ENCODE measurements around the gene AK8. TPM values are rescaled to one million over a fixed set of nuclear protein-coding genes. Genes with fewer than 3 reads are reported as not detected.

AK8 gene
- total RNA-seq, 1 donor from 2014 or later, result 0.22 TPM

- Mint-ChIP-seq H3K4me1 (ENCODE audit: low read depth) (peaks cover 8% of the 10 kb centered on the region), H3K36me3 (ENCODE audit: low read depth) (no peaks in the 10 kb centered on the region), H3K4me3 (ENCODE audit: unreplicated experiment) (peak overlapping the region; percentile 69), H3K27me3 (ENCODE audit: low read depth) (peaks cover 4% of the 10 kb centered on the region), H3K27ac (ENCODE audit: unreplicated experiment) (no peak overlapping the region), H3K9me3 (ENCODE audit: low read depth) (no peaks in the 10 kb centered on the region)
- TF ChIP-seq CTCF (IDR thresholded peaks at IDR 0.05), result no peak
- DNase-seq (ENCODE audit: low spot score), result no peak
These were observed 643 bp downstream of the AK8 start for GRCh38 chr9:132877458-132877823.

- DNase-seq (ENCODE audit: low spot score), result no peak
- Mint-ChIP-seq H3K27ac (ENCODE audit: unreplicated experiment) (no peak overlapping the region), H3K4me1 (ENCODE audit: low read depth) (peaks cover 8% of the 10 kb centered on the region), H3K9me3 (ENCODE audit: low read depth) (no peaks in the 10 kb centered on the region), H3K36me3 (ENCODE audit: low read depth) (no peaks in the 10 kb centered on the region), H3K27me3 (ENCODE audit: low read depth) (peaks cover 4% of the 10 kb centered on the region), H3K4me3 (ENCODE audit: unreplicated experiment) (peak overlapping the region; percentile 69)
- TF ChIP-seq CTCF (IDR thresholded peaks at IDR 0.05), result no peak
These were observed 1.2 kb downstream of the AK8 start for GRCh38 chr9:132876849-132877248.

GRCh38 chr9:132875159-132875558 is 2.9 kb downstream of the AK8 start:
- H3K36me3 Mint-ChIP-seq (ENCODE audit: low read depth), result no peaks in the 10 kb centered on the region
- peaks cover 7% of the 10 kb centered on the region for H3K27me3 Mint-ChIP-seq (ENCODE audit: low read depth)
- no peak for TF ChIP-seq CTCF (IDR thresholded peaks at IDR 0.05)
- H3K27ac Mint-ChIP-seq (ENCODE audit: unreplicated experiment), result no peak overlapping the region
- H3K4me3 Mint-ChIP-seq (ENCODE audit: unreplicated experiment), result no peak overlapping the region
- DNase-seq (ENCODE audit: low spot score), result no peak
- peaks cover 8% of the 10 kb centered on the region for H3K4me1 Mint-ChIP-seq (ENCODE audit: low read depth)
- no peaks in the 10 kb centered on the region for H3K9me3 Mint-ChIP-seq (ENCODE audit: low read depth)

- DNase-seq (ENCODE audit: low spot score), result no peak
- no peak for TF ChIP-seq CTCF (IDR thresholded peaks at IDR 0.05)
- Mint-ChIP-seq H3K4me1 (ENCODE audit: low read depth) (no peaks in the 10 kb centered on the region), H3K27me3 (ENCODE audit: low read depth) (peaks cover 7% of the 10 kb centered on the region), H3K36me3 (ENCODE audit: low read depth) (no peaks in the 10 kb centered on the region), H3K27ac (ENCODE audit: unreplicated experiment) (no peak overlapping the region), H3K4me3 (ENCODE audit: unreplicated experiment) (no peak overlapping the region), H3K9me3 (ENCODE audit: low read depth) (no peaks in the 10 kb centered on the region)
These were observed 4.7 kb downstream of the AK8 start for GRCh38 chr9:132873403-132873802.

- Mint-ChIP-seq H3K36me3 (ENCODE audit: low read depth) (peaks cover 1% of the 10 kb centered on the region), H3K9me3 (ENCODE audit: low read depth) (no peaks in the 10 kb centered on the region), H3K4me1 (ENCODE audit: low read depth) (no peaks in the 10 kb centered on the region), H3K27ac (ENCODE audit: unreplicated experiment) (no peak overlapping the region), H3K4me3 (ENCODE audit: unreplicated experiment) (no peak overlapping the region), H3K27me3 (ENCODE audit: low read depth) (peaks cover 3% of the 10 kb centered on the region)
- no peak for TF ChIP-seq CTCF (IDR thresholded peaks at IDR 0.05)
- DNase-seq (ENCODE audit: low spot score), result no peak
These were observed 8.8 kb downstream of the AK8 start for GRCh38 chr9:132869266-132869665.

All from chondrocyte (in vitro differentiated cells).